Heart right ventricle (tissue), 16 donors: ENCODE measurements around the gene ZNF236. TPM values are rescaled to one million over a fixed set of nuclear protein-coding genes. Genes with fewer than 3 reads are reported as not detected.
A peak's percentile ranks its signal among the peaks of the same experiment; 100 is the strongest.

Experiments used
- ATAC-seq, 8 donors: fragments of 200-7000 bp; cut with Tn5 transposase; one replicate each; pipeline ENCODE4 v1.9.1; 2020; ENCODE audit warnings: mild to moderate bottlenecking in 8 of 8, moderate library complexity in 8 of 8, moderate number of reproducible peaks in 1 of 8
- DNase-seq, 2 donors: peaks; one replicate each; pipeline ENCODE4 v3.0.0-alpha.2; 2020
- H3K27ac ChIP-seq, 10 donors: fragments of 200-600 bp; sonication (generic) in 2 of 10; one replicate each; pipeline versions ENCODE4 v1.5.0 to v1.8.0; 2020 to 2022; ENCODE audit warnings: mild to moderate bottlenecking in 3 of 10
- H3K27me3 ChIP-seq, 7 donors: fragments of 200-600 bp; one replicate each; pipeline ENCODE4 v1.8.0; 2021 to 2022; ENCODE audit warnings: mild to moderate bottlenecking in 2 of 7
- H3K36me3 ChIP-seq, 9 donors: fragments of 200-600 bp; sonication (generic) in 1 of 9; one replicate each; pipeline versions ENCODE4 v1.5.0 to v1.8.0; 2020 to 2022; ENCODE audit warnings: mild to moderate bottlenecking in 2 of 9
- H3K4me1 ChIP-seq, 9 donors: fragments of 200-600 bp; sonication (generic) in 1 of 9; one replicate each; pipeline versions ENCODE4 v1.5.0 to v1.8.0; 2020 to 2022; ENCODE audit warnings: mild to moderate bottlenecking in 4 of 9
- H3K4me3 ChIP-seq, 10 donors: fragments of 200-600 bp; sonication (generic) in 2 of 10; one replicate each; pipeline versions ENCODE4 v1.5.0 to v1.8.0; 2020 to 2022; ENCODE audit warnings: mild to moderate bottlenecking in 7 of 10, moderate library complexity in 2 of 10
- H3K9me3 ChIP-seq, 11 donors: fragments of 200-600 bp in 10 of 11; sonication (generic) in 2 of 11; one replicate each; pipeline versions ENCODE4 v1.5.0 to v1.8.0; 2013 to 2022; ENCODE audit warnings: mild to moderate bottlenecking in 2 of 11, control low read depth in 1 of 11, moderate library complexity in 1 of 11
- WGBS, 2 donors: extraction: QIAGEN DNeasy Blood & Tissue Kit; methylation state at CpG; one replicate each; pipeline ENCODE4 v1.1.7; 2013; ENCODE audit warnings: inconsistent platforms in 1 of 2; 5-methylcytosine and 5-hydroxymethylcytosine counted together
- intact Hi-C, 10 donors: fragments of 100-400 bp; cut with DNase I; formaldehyde crosslinking; loops; one replicate each; pipeline versions ENCODE4 v1.11.1 to v1.14.2; 2022
- polyA plus RNA-seq, 2 donors: library from polyadenylated mRNA; stranded (reverse); fragments of 200-250 nt; gene quantifications; one replicate each; pipeline ENCODE4 v1.2.3, GENCODE V29; 2013
- total RNA-seq, 10 donors: library from RNA; stranded (reverse); fragmentation: NEBNext Ultra II Directional in 3 of 10; extraction: Animal tissue kit (Norgen Biotek cat#: 25700) in 3 of 10; gene quantifications; one replicate each; pipeline versions ENCODE4 v1.2.1 to v1.2.4, GENCODE V29; 2021 to 2023
- TF ChIP-seq, protein P1 (sequence below), 9 donors: fragments of 200-600 bp; sonication (generic) in 2 of 9; IDR thresholded peaks; one replicate each; pipeline versions ENCODE4 v1.5.0 to v1.8.0; 2021 to 2022; ENCODE audit warnings: antibody characterized with exemption in 9 of 9, mild to moderate bottlenecking in 5 of 9, moderate library complexity in 1 of 9
- donor health status: Arrhythmogenic right ventricular cardiomyopathy.
- donor health status: ischemic (EF 13 %, LVEDD 7.1; RV severe dilation, severe dysfunction).
- donor health status: healthy with polysubstance abuse.
- donor health status: DM: no; HTN: yes; CAD: no.
- donor health status: DM: no; HTN: no; CAD: no.
- donor health status: ischemic (EF 25% LVEDD 6.9; RV normal size, moderate dysfunction).
- donor health status: ischemic (EF 25% LVEDD 5.7; RV mildly dilated, moderate dysfunction).
- donor health status: healthy.
- donor health status: DM: yes; HTN: yes; CAD: no.
- donor health status: Ischemic cardiomyopathy.
- donor health status: ischemic (EF 35%, LVEDD 5.7; RV mildly dilated, moderate dysfunction).
- donor health status: nonischemic (EF 11% LVEDD 7.7; RV severe dilation, severe dysfunction).
- donor health status: DM: yes; HTN: yes; CAD: no.
- donor health status: PGD.
- donor health status: ischemic (EF 29% LVEDD 5.4; RV normal size, mild dysfunction).
- donor health status: nonischemic (EF 23%, LVEDD 6.1; RV moderate dilation, normal function).

The ZNF236 gene
- total and polyA plus RNA-seq, 12 donors: 0.75 to 14.9 (median 12.1) TPM

DNA sequence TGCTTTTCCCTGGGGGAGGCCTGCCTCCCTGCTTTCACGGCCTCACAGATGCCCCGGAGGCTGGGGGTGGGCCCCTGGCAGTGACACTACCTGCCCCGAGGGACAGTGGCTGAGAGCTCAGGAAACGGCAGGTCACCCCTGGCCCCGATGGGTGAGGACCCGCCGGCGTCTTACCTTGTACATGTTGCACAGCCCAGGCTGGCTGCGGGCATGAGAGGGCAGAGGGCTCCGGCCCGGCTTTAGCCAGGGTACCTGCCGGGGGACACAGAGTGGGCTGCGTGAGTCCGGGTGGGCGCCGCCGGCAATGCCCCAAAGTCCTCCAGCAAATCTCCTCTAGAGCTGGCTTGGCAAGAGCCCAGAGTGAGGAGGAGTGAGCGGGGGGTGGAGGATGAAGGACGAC lies 187.3 kb downstream of the ZNF236 start:
- no peak for ATAC-seq
- peaks cover 7 to 57% (median 24%) of the 10 kb centered on the region in 9 donors for H3K4me1 ChIP-seq
- H3K9me3 ChIP-seq: no peaks in the 10 kb centered on the region
- TF ChIP-seq, protein P1, sequence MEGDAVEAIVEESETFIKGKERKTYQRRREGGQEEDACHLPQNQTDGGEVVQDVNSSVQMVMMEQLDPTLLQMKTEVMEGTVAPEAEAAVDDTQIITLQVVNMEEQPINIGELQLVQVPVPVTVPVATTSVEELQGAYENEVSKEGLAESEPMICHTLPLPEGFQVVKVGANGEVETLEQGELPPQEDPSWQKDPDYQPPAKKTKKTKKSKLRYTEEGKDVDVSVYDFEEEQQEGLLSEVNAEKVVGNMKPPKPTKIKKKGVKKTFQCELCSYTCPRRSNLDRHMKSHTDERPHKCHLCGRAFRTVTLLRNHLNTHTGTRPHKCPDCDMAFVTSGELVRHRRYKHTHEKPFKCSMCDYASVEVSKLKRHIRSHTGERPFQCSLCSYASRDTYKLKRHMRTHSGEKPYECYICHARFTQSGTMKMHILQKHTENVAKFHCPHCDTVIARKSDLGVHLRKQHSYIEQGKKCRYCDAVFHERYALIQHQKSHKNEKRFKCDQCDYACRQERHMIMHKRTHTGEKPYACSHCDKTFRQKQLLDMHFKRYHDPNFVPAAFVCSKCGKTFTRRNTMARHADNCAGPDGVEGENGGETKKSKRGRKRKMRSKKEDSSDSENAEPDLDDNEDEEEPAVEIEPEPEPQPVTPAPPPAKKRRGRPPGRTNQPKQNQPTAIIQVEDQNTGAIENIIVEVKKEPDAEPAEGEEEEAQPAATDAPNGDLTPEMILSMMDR (IDR thresholded peaks at IDR 0.05): no peak
- H3K4me3 ChIP-seq: no peak overlapping the region
- peaks cover 0 to 19% (median 0%) of the 10 kb centered on the region in 9 donors for H3K36me3 ChIP-seq
- WGBS, 2 donors: 84 to 86% methylated on average over 19 of the region's 19 CpGs
- intact Hi-C loops: loop anchor here in 8 of 10 donors (5.0 to 10.0 kb wide), 7 partner anchors 43 to 645 kb away; partner anchors contain the start of gene MBP (in 5 of the 8)
- DNase-seq: no peak
- H3K27ac ChIP-seq: no peak overlapping the region
- H3K27me3 ChIP-seq: peaks cover 0 to 3% (median 0%) of the 10 kb centered on the region in 7 donors

DNA sequence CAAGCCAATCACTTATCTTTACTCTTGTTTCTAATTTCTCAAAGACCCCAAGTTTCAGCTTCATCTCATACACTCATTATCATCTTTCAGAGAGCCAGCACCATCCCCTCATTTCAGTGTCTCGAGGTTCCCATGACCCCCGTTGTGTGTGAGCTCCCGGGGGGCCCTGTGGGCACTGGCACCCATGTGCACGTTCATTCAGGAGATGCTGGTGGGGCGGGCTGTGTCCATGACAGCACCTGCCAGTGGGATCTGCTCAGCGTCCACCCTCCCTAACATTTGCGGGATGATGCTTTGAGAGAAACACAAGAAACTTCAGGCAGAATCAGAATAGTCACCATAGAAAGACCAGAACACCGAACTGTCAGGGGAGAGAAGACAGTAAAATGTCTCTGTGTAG lies 189.8 kb downstream of the ZNF236 start:
- Histone ChIP-seq H3K4me1 (peaks cover 5 to 49% (median 32%) of the 10 kb centered on the region in 9 donors), H3K9me3 (no peaks in the 10 kb centered on the region), H3K27ac (no peak overlapping the region), H3K4me3 (no peak overlapping the region), H3K27me3 (peaks cover 0 to 3% (median 0%) of the 10 kb centered on the region in 7 donors), H3K36me3 (peaks cover 0 to 36% (median 0%) of the 10 kb centered on the region in 9 donors)
- DNase-seq (no peak), ATAC-seq (no peak)
- intact Hi-C loops: loop anchor here in 2 of 10 donors (5.0 to 10.0 kb wide), 2 partner anchors 115 to 123 kb away; partner anchors contain the start of gene MBP (in 1 of the 2)
- 85% methylated on average over 8 of the region's 8 CpGs for WGBS, 2 donors
- TF ChIP-seq, protein P1 (IDR thresholded peaks at IDR 0.05): no peak

DNA sequence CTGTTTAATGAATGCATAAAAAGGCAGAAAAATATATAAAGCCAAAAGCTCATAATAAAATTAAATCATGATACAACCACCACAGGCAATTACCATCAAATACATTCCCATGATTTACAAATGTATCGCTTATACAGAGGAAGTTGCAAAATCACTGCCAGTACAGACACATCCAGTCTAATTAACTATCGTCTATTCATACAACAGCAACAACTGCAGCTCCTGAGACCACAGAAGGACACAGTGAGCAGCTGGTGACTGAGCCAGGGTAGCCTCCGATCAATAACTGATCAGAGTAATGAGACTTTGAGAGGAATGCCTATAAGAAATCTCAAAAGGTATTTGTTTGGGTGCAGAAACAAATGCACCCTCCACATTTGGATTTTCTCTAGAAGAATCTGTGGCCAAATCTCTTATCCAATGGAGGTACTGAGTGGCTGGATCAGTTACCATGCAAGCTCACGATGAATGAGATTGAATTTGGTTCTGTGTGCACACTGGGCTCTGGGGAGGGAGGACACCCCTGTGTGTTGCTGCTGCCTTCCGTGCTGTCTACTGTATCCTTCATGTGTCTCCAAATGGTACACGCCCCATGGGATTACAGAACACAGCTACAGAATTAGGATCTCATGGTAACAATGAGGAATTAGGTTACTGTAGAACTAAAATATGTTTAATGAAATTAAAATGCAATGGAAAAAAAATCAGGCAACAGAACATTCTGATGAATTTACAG lies 190.6 kb downstream of the ZNF236 start:
- intact Hi-C loops: loop anchor here in 2 of 10 donors (5.0 to 10.0 kb wide), 2 partner anchors 114 to 122 kb away; partner anchors contain the start of gene MBP (in 1 of the 2)
- H3K9me3 ChIP-seq: no peaks in the 10 kb centered on the region
- H3K4me3 ChIP-seq: no peak overlapping the region
- H3K27ac ChIP-seq: peak overlapping the region in 9 of 10 donors; percentile 2 to 85 (median 79)
- peak in 4 of 8 donors; percentile 31 to 51 (median 46) for ATAC-seq
- H3K4me1 ChIP-seq: peaks cover 5 to 40% (median 32%) of the 10 kb centered on the region in 9 donors
- DNase-seq: no peak
- peaks cover 0 to 2% (median 0%) of the 10 kb centered on the region in 7 donors for H3K27me3 ChIP-seq
- H3K36me3 ChIP-seq: peaks cover 0 to 39% (median 0%) of the 10 kb centered on the region in 9 donors
- TF ChIP-seq, protein P1 (IDR thresholded peaks at IDR 0.05): no peak
- 56 to 65% methylated on average over 6 of the region's 6 CpGs for WGBS, 2 donors

DNA sequence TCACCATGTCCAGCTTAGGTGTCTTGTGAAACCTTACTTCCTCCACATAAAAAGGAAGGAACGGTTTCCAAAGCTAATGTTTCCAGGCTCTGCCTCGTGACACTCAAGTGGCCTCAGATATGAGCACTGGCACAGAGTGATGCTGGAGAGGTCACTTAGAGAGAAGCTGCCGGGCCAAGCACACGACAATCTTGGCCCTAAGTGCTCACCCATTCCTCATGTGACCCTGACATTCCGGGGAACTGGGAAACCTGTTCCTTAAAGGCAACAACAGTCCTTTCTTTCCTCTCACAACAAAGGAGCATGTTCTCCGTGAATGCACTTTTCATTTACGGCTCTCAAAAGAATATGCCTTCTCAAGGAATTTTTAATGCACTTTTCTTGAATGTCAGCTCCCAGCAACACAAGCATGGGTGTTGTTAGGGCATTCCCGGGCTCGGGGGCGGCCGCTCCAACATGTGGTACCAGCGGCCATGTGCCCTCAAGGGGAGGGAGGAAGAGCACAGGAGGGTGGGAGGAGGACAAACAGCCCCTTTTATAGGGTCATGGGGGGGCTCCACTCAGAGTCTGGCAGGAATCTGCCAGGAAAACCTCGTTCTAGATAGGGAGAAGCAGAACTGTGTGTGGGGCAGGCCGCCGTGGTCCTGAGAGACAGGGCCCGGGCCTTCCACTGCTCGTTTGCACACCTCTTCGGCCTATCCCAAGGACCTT lies 191.6 kb downstream of the ZNF236 start:
- H3K4me3 ChIP-seq: no peak overlapping the region
- peaks cover 0 to 39% (median 0%) of the 10 kb centered on the region in 9 donors for H3K36me3 ChIP-seq
- peaks cover 5 to 38% (median 32%) of the 10 kb centered on the region in 9 donors for H3K4me1 ChIP-seq
- intact Hi-C loops: loop anchor here in 2 of 10 donors (5.0 to 10.0 kb wide), 2 partner anchors 113 to 121 kb away; partner anchors contain the start of gene MBP (in 1 of the 2)
- H3K27ac ChIP-seq: peak overlapping the region; percentile 30 to 85 (median 77)
- 31 to 37% methylated on average over 18 of the region's 18 CpGs for WGBS, 2 donors
- no peaks in the 10 kb centered on the region for H3K27me3 ChIP-seq
- DNase-seq (peak; percentile 48 to 68), ATAC-seq (peak; percentile 86 to 98 (median 96))
- no peaks in the 10 kb centered on the region for H3K9me3 ChIP-seq
- TF ChIP-seq, protein P1 (IDR thresholded peaks at IDR 0.05): no peak
